IMR-90 (cell line): ENCODE data around the gene FARP1. TPM values are rescaled to one million over a fixed set of nuclear protein-coding genes. Genes with fewer than 3 reads are reported as not detected.

Experiments
- ATAC-seq: fragments of 200-7000 bp; cut with Tn5 transposase; 2 replicates; pipeline ENCODE4 v1.9.1; 2020; ENCODE audit warnings: low read depth, mild to moderate bottlenecking, moderate library complexity
- BruUV-seq: library from RNA; stranded (reverse); fragments of 400-500 nt; replicated peaks from 2 replicates; lab custom pipeline; 2021; lab: Mats Ljungman, UMichigan
- CTCF ChIA-PET: fragments of 300-600 bp; formaldehyde crosslinking; extraction: SDS; loops from one replicate; lab custom pipeline; 2021; ENCODE audit warnings: antibody characterized with exemption; lab: Yijun Ruan, JAX
- POLR2A ChIA-PET: fragments of 300-600 bp; sonication (Branson Sonifier 250); formaldehyde crosslinking; loops from one replicate; lab custom pipeline; 2022; ENCODE audit warnings: antibody characterized with exemption; ENCODE audit not compliant: unreplicated experiment; lab: Charles Lee
- DNase-seq: peaks from one replicate; pipeline ENCODE4 v3.0.0; 2013
- H2AFZ ChIP-seq: replicated peaks from 2 replicates; pipeline ENCODE3; 2013; ENCODE audit warnings: low read length, mild to moderate bottlenecking; ENCODE audit not compliant: poor library complexity
- H2AK5ac ChIP-seq: 2 replicates; pipeline ENCODE4 v1.6.1; 2013; ENCODE audit warnings: low read depth, low read length, inconsistent platforms
- H2AK9ac ChIP-seq: replicated peaks from 2 replicates; pipeline ENCODE3; 2013; ENCODE audit warnings: mild to moderate bottlenecking, low read depth, low read length, moderate library complexity; ENCODE audit not compliant: poor library complexity
- H2BK120ac ChIP-seq: 2 replicates; pipeline ENCODE4 v1.6.1; 2013; ENCODE audit warnings: low read depth, low read length, inconsistent platforms
- H2BK15ac ChIP-seq: 3 replicates; pipeline ENCODE4 v1.6.1; 2013; ENCODE audit warnings: low read depth, low read length, inconsistent platforms
- H2BK20ac ChIP-seq: 2 replicates; pipeline ENCODE4 v1.6.1; 2013; ENCODE audit warnings: low read depth, mild to moderate bottlenecking, inconsistent platforms, low read length, moderate library complexity
- H2BK5ac ChIP-seq: 2 replicates; pipeline ENCODE4 v1.6.1; 2013; ENCODE audit warnings: mild to moderate bottlenecking, low read depth, low read length, inconsistent platforms; ENCODE audit not compliant: poor library complexity, severe bottlenecking
- H3K14ac ChIP-seq: replicated peaks from 2 replicates; pipeline ENCODE4 v1.6.1; 2013; ENCODE audit warnings: low read depth, low read length, inconsistent platforms
- H3K18ac ChIP-seq: 2 replicates; pipeline ENCODE4 v1.6.1; 2013; ENCODE audit warnings: low read depth, low read length, control low read depth
- H3K23ac ChIP-seq: 2 replicates; pipeline ENCODE4 v1.6.1; 2013; ENCODE audit warnings: low read depth, low read length, inconsistent platforms
- H3K27ac ChIP-seq: 2 replicates; pipeline ENCODE4 v1.5.1; 2013; ENCODE audit warnings: mild to moderate bottlenecking, control low read depth, low read length; ENCODE audit not compliant: insufficient read depth
- H3K27me3 ChIP-seq: 2 replicates; pipeline ENCODE4 v1.6.1; 2013; ENCODE audit warnings: low read length; ENCODE audit not compliant: control insufficient read depth, insufficient read depth
- H3K36me3 ChIP-seq: 2 replicates; pipeline ENCODE4 v1.6.1; 2013; ENCODE audit warnings: low read length, mixed read lengths; ENCODE audit not compliant: control insufficient read depth, insufficient read depth
- H3K4ac ChIP-seq: 2 replicates; pipeline ENCODE4 v1.6.1; 2013; ENCODE audit warnings: low read depth, low read length, inconsistent platforms
- H3K4me1 ChIP-seq: 2 replicates; pipeline ENCODE4 v1.6.1; 2013; ENCODE audit warnings: low read length, mixed read lengths; ENCODE audit not compliant: control insufficient read depth, insufficient read depth
- H3K4me2 ChIP-seq: 2 replicates; pipeline ENCODE4 v1.6.1; 2013; ENCODE audit warnings: low read depth, mild to moderate bottlenecking, control low read depth, low read length, moderate library complexity
- H3K4me3 ChIP-seq: 2 replicates; pipeline ENCODE4 v1.5.1; 2013; ENCODE audit warnings: low read depth, mild to moderate bottlenecking, control low read depth, low read length, moderate library complexity; ENCODE audit not compliant: insufficient read depth
- H3K56ac ChIP-seq: 2 replicates; pipeline ENCODE4 v1.6.1; 2013; ENCODE audit warnings: low read length, inconsistent platforms; ENCODE audit not compliant: insufficient read depth; ENCODE audit errors: extremely low read depth
- H3K79me1 ChIP-seq, 2 experiments: 2 replicates each; pipeline ENCODE4 v1.6.1; 2013; ENCODE audit warnings: low read length in 2 of 2, inconsistent platforms in 1 of 2, low read depth in 1 of 2
- H3K9ac ChIP-seq: 2 replicates; pipeline ENCODE4 v1.6.1; 2013; ENCODE audit warnings: low read depth, low read length, control low read depth
- H3K9me1 ChIP-seq: 2 replicates; pipeline ENCODE4 v1.6.1; 2013; ENCODE audit warnings: low read length, inconsistent platforms; ENCODE audit not compliant: insufficient read depth
- H3K9me3 ChIP-seq: 2 replicates; pipeline ENCODE4 v1.6.1; 2013; ENCODE audit warnings: low read length; ENCODE audit not compliant: control insufficient read depth, insufficient read depth
- H4K20me1 ChIP-seq: 2 replicates; pipeline ENCODE4 v1.6.1; 2013; ENCODE audit warnings: low read length, inconsistent platforms; ENCODE audit not compliant: insufficient read depth
- H4K5ac ChIP-seq: 2 replicates; pipeline ENCODE4 v1.6.1; 2013; ENCODE audit warnings: mild to moderate bottlenecking, low read depth, low read length, control low read depth
- H4K8ac ChIP-seq, 2 experiments: 2 replicates each; pipeline ENCODE4 v1.6.1; 2013; ENCODE audit warnings: low read depth in 2 of 2, low read length in 2 of 2, control low read depth in 1 of 2, inconsistent platforms in 1 of 2
- H4K91ac ChIP-seq: 2 replicates; pipeline ENCODE4 v1.6.1; 2013; ENCODE audit warnings: low read depth, low read length, inconsistent platforms; ENCODE audit not compliant: insufficient read depth
- POLR2A ChIP-seq: IDR thresholded peaks from 2 replicates; pipeline ENCODE4 v1.6.1; 2012; ENCODE audit warnings: mild to moderate bottlenecking, low read depth, low read length
- RCOR1 ChIP-seq: IDR thresholded peaks from 2 replicates; pipeline ENCODE4 v1.6.1; 2012; ENCODE audit warnings: mild to moderate bottlenecking, low read length, improper control_type of control experiment; ENCODE audit not compliant: insufficient replicate concordance
- WGBS, 2 experiments: methylation state at CpG; one replicate each; pipeline versions ENCODE4 v1.1.5 to v1.1.7; 2013; ENCODE audit warnings: missing lambda C conversion rate in 2 of 2; ENCODE audit not compliant: insufficient read length in 1 of 2; ENCODE audit errors: extremely low coverage in 2 of 2; 5-methylcytosine and 5-hydroxymethylcytosine counted together
- dilution Hi-C: fragments of 300-500 bp; cut with HindIII; formaldehyde crosslinking; loops from one replicate; pipeline ENCODE4 v1.14.3; 2018; ENCODE audit warnings: low sequenced_read_pairs; ENCODE audit not compliant: unreplicated experiment
- in situ Hi-C: fragments of 300-500 bp; cut with MboI; formaldehyde crosslinking; loops from 3 replicates; pipeline ENCODE4 v1.14.3; 2019; ENCODE audit warnings: low sequenced_read_pairs, inconsistent platforms, mixed read lengths
- intact Hi-C: fragments of 100-400 bp; cut with micrococcal nuclease; formaldehyde crosslinking; loops from 2 replicates; pipeline ENCODE4 v1.10.0; 2022
- polyA plus RNA-seq, 3 experiments: library from polyadenylated mRNA; depleted of rRNA; stranded (reverse); fragments of >200 nt; gene quantifications; 2 replicates each; pipeline ENCODE4 v1.2.3, GENCODE V29; 2012; ENCODE audit warnings: low replicate concordance in 1 of 3
- total RNA-seq: library from RNA; depleted of rRNA; stranded (reverse); fragments of >200 nt; gene quantifications from 2 replicates; pipeline ENCODE4 v1.2.3, GENCODE V29; 2012
- TF ChIP-seq, protein P1 (sequence below): conservative IDR thresholded peaks from 2 replicates; pipeline ENCODE4 v1.5.1; 2012; ENCODE audit warnings: mild to moderate bottlenecking, low read depth, low read length, improper control_type of control experiment

Gene FARP1
- total and polyA plus RNA-seq, 2 of the 4 experiments (the other 2 are of a cell fraction), result 39.6 to 57.0 TPM

DNA sequence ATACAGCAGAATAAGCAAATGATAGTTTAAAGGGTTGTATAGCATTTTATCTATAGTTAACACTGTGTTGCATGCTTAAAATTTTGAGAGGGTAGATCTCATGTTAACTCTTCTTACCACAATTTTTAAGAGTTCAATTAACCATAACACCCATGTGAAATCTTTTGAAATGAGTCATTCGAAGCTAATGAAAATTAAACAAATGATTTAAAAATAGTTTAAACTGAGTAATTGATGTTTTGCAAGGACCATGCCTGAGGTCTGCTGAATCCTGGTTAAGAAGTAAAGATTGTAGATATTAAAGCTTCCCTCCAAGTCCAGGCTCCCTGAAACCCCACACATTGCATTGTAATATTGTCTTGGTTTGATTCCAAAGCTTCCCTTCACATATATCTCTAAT is 210.9 kb downstream of the FARP1 start:
- peak overlapping the region; percentile 7; the same call in 1 of the 2 replicates for H3K4me2 ChIP-seq
- no peak overlapping the region for H2BK15ac ChIP-seq
- H3K18ac ChIP-seq, result no peak overlapping the region
- peak; percentile 13 for DNase-seq
- BruUV-seq, result no TSS peak
- WGBS, 2 experiments, result no CpG with 5 or more reads among the region's 1 CpG
- H3K36me3 ChIP-seq, result peaks cover 4% of the 10 kb centered on the region; the same call in 1 of the 2 replicates
- peaks cover 17% of the 10 kb centered on the region for H3K9me1 ChIP-seq
- H3K4me1 ChIP-seq, result peaks cover 1% of the 10 kb centered on the region; the same call in 1 of the 2 replicates
- intact Hi-C loops, result no loop called here
- no peak overlapping the region for H3K4ac ChIP-seq
- peaks cover 34 to 65% of the 10 kb centered on the region in 2 experiments for H3K79me1 ChIP-seq
- no peaks in the 10 kb centered on the region for H3K27me3 ChIP-seq
- no peak overlapping the region for H4K91ac ChIP-seq
- H3K4me3 ChIP-seq, result no peak overlapping the region
- H4K20me1 ChIP-seq, result peaks cover 34% of the 10 kb centered on the region
- H3K56ac ChIP-seq, result no peak overlapping the region
- in situ Hi-C loops, result no loop called here
- no peak overlapping the region; the same call in 1 of the 2 replicates for H3K14ac ChIP-seq
- H3K9me3 ChIP-seq, result no peaks in the 10 kb centered on the region
- no peak overlapping the region for H2AFZ ChIP-seq
- peak; percentile 62 for ATAC-seq
- no peak overlapping the region for H3K9ac ChIP-seq
- POLR2A ChIA-PET, result interaction anchor here (0.6 kb wide), 1 partner anchor 21 kb away, joined by 3 read pairs; no protein-coding TSS in a partner anchor
- no peak overlapping the region for H4K5ac ChIP-seq
- no peak overlapping the region for H2BK20ac ChIP-seq
- H2AK5ac ChIP-seq, result no peak overlapping the region
- no peak overlapping the region for H3K27ac ChIP-seq
- no peak overlapping the region for H2AK9ac ChIP-seq
- CTCF ChIA-PET, result interaction anchor here (1.9 kb wide), 1 partner anchor 9 kb away, joined by 11 read pairs; no protein-coding TSS in a partner anchor
- no peak overlapping the region for H3K23ac ChIP-seq
- dilution Hi-C loops, result no loop called here
- no peak overlapping the region for H2BK5ac ChIP-seq
- H2BK120ac ChIP-seq, result no peak overlapping the region
- no peak overlapping the region for H4K8ac ChIP-seq
- no peak for TF ChIP-seq RCOR1
- TF ChIP-seq, protein P1, sequence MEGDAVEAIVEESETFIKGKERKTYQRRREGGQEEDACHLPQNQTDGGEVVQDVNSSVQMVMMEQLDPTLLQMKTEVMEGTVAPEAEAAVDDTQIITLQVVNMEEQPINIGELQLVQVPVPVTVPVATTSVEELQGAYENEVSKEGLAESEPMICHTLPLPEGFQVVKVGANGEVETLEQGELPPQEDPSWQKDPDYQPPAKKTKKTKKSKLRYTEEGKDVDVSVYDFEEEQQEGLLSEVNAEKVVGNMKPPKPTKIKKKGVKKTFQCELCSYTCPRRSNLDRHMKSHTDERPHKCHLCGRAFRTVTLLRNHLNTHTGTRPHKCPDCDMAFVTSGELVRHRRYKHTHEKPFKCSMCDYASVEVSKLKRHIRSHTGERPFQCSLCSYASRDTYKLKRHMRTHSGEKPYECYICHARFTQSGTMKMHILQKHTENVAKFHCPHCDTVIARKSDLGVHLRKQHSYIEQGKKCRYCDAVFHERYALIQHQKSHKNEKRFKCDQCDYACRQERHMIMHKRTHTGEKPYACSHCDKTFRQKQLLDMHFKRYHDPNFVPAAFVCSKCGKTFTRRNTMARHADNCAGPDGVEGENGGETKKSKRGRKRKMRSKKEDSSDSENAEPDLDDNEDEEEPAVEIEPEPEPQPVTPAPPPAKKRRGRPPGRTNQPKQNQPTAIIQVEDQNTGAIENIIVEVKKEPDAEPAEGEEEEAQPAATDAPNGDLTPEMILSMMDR, result no peak
- no peak for TF ChIP-seq POLR2A
